IPS-NIHi11 (cell line): Measurements from ENCODE around the gene BLNK.
"Not testable (repeated sequence)": the region's sequence is repeated elsewhere in the genome, so short reads cannot be mapped to it uniquely, and the experiment has no call there.

Experiments used
- DNase-seq: peaks from one replicate; pipeline ENCODE4 v3.0.0; 2012; ENCODE audit warnings: mixed read lengths, low spot score

BLNK gene

GRCh38 chr10:96225119-96225518, 46.2 kb downstream of the BLNK start:
- DNase-seq = no peak

- no peak for DNase-seq
Observed at GRCh38 chr10:96222908-96223307, 48.5 kb downstream of the BLNK start.

GRCh38 chr10:96222441-96222840, 48.9 kb downstream of the BLNK start:
- DNase-seq = peak; percentile 37

GRCh38 chr10:96218826-96219225, 52.5 kb downstream of the BLNK start:
- DNase-seq = no peak

- DNase-seq = no peak
Observed at GRCh38 chr10:96217711-96218110, 53.7 kb downstream of the BLNK start.

- DNase-seq = no peak
Observed at GRCh38 chr10:96216775-96217174, 54.6 kb downstream of the BLNK start.

GRCh38 chr10:96212911-96213310, 58.5 kb downstream of the BLNK start:
- no peak for DNase-seq

GRCh38 chr10:96211764-96212163, 59.6 kb downstream of the BLNK start:
- DNase-seq = no peak

- DNase-seq = no peak
Observed at GRCh38 chr10:96208946-96209345, 62.4 kb downstream of the BLNK start.

- DNase-seq = no peak
Observed at GRCh38 chr10:96208271-96208670, 63.1 kb downstream of the BLNK start.

GRCh38 chr10:96205580-96205979, 65.8 kb downstream of the BLNK start:
- peak; percentile 24 for DNase-seq

- no peak for DNase-seq
Observed at GRCh38 chr10:96201525-96201924, 69.8 kb downstream of the BLNK start.

- not testable (repeated sequence) for DNase-seq
Observed at GRCh38 chr10:96189505-96189904, 81.9 kb downstream of the BLNK start.

GRCh38 chr10:96188916-96189315, 82.5 kb downstream of the BLNK start:
- no peak for DNase-seq

GRCh38 chr10:96188421-96188820, 82.9 kb downstream of the BLNK start:
- no peak for DNase-seq

GRCh38 chr10:96176985-96177384, 94.4 kb downstream of the BLNK start:
- no peak for DNase-seq

GRCh38 chr10:96172666-96173065, 98.7 kb downstream of the BLNK start:
- no peak for DNase-seq

GRCh38 chr10:96170230-96170629, 101.1 kb downstream of the BLNK start:
- no peak for DNase-seq

GRCh38 chr10:96168546-96168945, 102.8 kb downstream of the BLNK start:
- DNase-seq = no peak

- DNase-seq = no peak
Observed at GRCh38 chr10:96165726-96166125, 105.6 kb downstream of the BLNK start.

GRCh38 chr10:96153070-96153469, 118.3 kb downstream of the BLNK start:
- no peak for DNase-seq

- no peak for DNase-seq
Observed at GRCh38 chr10:96152437-96152836, 118.9 kb downstream of the BLNK start.
